ENCODE results near the gene PAQR4. TPM values are rescaled to one million over a fixed set of nuclear protein-coding genes. Genes with fewer than 3 reads are reported as not detected.

The PAQR4 gene
- total and polyA plus RNA-seq, 2 of the 13 experiments (the other 11 are each of a cell fraction or from before 2014, with no cell fraction given), result 15.9 to 24.8 TPM

DNA sequence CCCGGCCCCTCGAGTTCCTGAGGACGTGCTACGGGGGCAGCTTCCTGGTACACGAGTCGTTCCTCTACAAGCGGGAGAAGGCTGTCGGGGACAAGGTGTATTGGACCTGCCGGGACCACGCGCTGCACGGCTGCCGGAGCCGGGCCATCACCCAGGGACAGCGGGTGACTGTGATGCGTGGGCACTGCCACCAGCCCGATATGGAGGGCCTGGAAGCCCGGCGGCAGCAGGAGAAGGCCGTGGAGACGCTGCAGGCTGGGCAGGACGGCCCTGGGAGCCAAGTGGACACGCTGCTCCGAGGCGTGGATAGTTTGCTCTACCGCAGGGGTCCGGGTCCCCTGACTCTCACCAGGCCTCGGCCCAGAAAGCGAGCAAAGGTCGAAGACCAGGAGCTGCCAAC lies 36.0 kb upstream of the PAQR4 start (continued):
- TF ChIP-seq SUZ12 (IDR thresholded peaks at IDR 0.05; ENCODE audit: low read depth, low read length) (no peak), PRPF4 (IDR thresholded peaks at IDR 0.05; ENCODE audit: low read depth, low read length, poor library complexity, severe bottlenecking) (no peak), GZF1 (CRISPR knock-in tag; IDR thresholded peaks at IDR 0.05) (no peak)
- TF ChIP-seq, protein P1, sequence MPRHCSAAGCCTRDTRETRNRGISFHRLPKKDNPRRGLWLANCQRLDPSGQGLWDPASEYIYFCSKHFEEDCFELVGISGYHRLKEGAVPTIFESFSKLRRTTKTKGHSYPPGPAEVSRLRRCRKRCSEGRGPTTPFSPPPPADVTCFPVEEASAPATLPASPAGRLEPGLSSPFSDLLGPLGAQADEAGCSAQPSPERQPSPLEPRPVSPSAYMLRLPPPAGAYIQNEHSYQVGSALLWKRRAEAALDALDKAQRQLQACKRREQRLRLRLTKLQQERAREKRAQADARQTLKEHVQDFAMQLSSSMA (CRISPR knock-in tag; IDR thresholded peaks at IDR 0.05), result no peak

DNA sequence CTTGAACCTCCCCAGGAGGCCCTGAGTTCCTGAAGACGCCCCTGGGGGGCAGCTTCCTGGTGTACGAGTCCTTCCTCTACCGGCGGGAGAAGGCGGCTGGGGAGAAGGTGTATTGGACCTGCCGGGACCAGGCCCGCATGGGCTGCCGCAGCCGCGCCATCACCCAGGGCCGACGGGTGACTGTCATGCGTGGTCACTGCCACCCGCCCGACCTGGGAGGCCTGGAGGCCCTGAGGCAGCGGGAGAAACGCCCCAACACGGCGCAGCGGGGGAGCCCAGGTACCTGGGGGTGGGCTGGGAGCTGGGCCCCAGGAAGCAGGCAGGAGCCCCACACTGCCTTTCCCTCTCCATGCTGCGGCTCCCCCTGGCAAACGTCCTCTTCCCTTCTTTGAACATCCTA lies 35.4 kb upstream of the PAQR4 start:
- DNase-seq (ENCODE audit: low spot score), result no peak
- no peaks in the 10 kb centered on the region for H3K79me2 ChIP-seq (ENCODE audit: insufficient read depth, low read length)
- 88% methylated on average over 3 of the region's 22 CpGs for WGBS (ENCODE audit: low lambda C conversion rate)
- in situ Hi-C loops (cut with HindIII; ENCODE audit: extremely low pct_ligation_motif_present, low pct_unique_long_range_greater_than_20kb), result no loop called here
- POLR2A ChIA-PET, result no interaction called here
- H2AFZ ChIP-seq (ENCODE audit: low read length), result no peak overlapping the region
- no peaks in the 10 kb centered on the region for H3K27me3 ChIP-seq (ENCODE audit: control insufficient read depth in 1 of 2, insufficient read depth in 2 of 2, low read length in 2 of 2)
- H4K20me1 ChIP-seq (ENCODE audit: insufficient read depth, low read length), result no peaks in the 10 kb centered on the region
- no peak overlapping the region for H3K9ac ChIP-seq (ENCODE audit: insufficient read depth, low read depth, low read length)
- no peak overlapping the region for H3K4me2 ChIP-seq (ENCODE audit: low read depth, low read length)
- BruUV-seq (replicated peaks), result no TSS peak
- CTCF ChIA-PET (ENCODE audit: low intra/inter-chr PET ratio, low total read pairs), result no interaction called here
- H3K9me3 ChIP-seq (ENCODE audit: low read length), result no peaks in the 10 kb centered on the region
- no peak for ATAC-seq
- peaks cover 10 to 19% of the 10 kb centered on the region in 2 experiments; a peak in 3 of 5 replicates for H3K36me3 ChIP-seq (replicated peaks in 1 of 2; ENCODE audit: control insufficient read depth in 1 of 2, insufficient read depth in 2 of 2, low read length in 2 of 2)
- no peak overlapping the region for H3K27ac ChIP-seq (ENCODE audit: extremely low read length, insufficient read depth, low read length)
- FAIRE-seq, result no peak
- no peak overlapping the region for H3K4me3 ChIP-seq (replicated peaks in 1 of 3; ENCODE audit: insufficient read depth in 1 of 3, low read depth in 2 of 3, low read length in 3 of 3)
- H3K4me1 ChIP-seq (ENCODE audit: insufficient read depth, low read length), result no peaks in the 10 kb centered on the region
- intact Hi-C loops (cut with micrococcal nuclease; ENCODE audit: unreplicated experiment), result no loop called here
- TF ChIP-seq, protein P2, sequence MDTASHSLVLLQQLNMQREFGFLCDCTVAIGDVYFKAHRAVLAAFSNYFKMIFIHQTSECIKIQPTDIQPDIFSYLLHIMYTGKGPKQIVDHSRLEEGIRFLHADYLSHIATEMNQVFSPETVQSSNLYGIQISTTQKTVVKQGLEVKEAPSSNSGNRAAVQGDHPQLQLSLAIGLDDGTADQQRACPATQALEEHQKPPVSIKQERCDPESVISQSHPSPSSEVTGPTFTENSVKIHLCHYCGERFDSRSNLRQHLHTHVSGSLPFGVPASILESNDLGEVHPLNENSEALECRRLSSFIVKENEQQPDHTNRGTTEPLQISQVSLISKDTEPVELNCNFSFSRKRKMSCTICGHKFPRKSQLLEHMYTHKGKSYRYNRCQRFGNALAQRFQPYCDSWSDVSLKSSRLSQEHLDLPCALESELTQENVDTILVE (CRISPR knock-in tag; IDR thresholded peaks at IDR 0.05), result no peak
- TF ChIP-seq NR2F6 (IDR thresholded peaks at IDR 0.05) (no peak), NR2F6 (CRISPR knock-in tag; IDR thresholded peaks at IDR 0.05) (no peak), ONECUT2 (CRISPR knock-in tag; IDR thresholded peaks at IDR 0.05) (no peak), JUND (CRISPR knock-in tag; IDR thresholded peaks at IDR 0.05) (no peak), MBNL3 (CRISPR knock-in tag; conservative IDR thresholded peaks at IDR 0.05) (no peak)
- TF ChIP-seq, protein P3, sequence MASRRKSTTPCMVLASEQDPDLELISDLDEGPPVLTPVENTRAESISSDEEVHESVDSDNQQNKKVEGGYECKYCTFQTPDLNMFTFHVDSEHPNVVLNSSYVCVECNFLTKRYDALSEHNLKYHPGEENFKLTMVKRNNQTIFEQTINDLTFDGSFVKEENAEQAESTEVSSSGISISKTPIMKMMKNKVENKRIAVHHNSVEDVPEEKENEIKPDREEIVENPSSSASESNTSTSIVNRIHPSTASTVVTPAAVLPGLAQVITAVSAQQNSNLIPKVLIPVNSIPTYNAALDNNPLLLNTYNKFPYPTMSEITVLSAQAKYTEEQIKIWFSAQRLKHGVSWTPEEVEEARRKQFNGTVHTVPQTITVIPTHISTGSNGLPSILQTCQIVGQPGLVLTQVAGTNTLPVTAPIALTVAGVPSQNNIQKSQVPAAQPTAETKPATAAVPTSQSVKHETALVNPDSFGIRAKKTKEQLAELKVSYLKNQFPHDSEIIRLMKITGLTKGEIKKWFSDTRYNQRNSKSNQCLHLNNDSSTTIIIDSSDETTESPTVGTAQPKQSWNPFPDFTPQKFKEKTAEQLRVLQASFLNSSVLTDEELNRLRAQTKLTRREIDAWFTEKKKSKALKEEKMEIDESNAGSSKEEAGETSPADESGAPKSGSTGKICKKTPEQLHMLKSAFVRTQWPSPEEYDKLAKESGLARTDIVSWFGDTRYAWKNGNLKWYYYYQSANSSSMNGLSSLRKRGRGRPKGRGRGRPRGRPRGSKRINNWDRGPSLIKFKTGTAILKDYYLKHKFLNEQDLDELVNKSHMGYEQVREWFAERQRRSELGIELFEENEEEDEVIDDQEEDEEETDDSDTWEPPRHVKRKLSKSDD (CRISPR knock-in tag; IDR thresholded peaks at IDR 0.05; ENCODE audit: low read depth), result no peak
- TF ChIP-seq, protein P4, sequence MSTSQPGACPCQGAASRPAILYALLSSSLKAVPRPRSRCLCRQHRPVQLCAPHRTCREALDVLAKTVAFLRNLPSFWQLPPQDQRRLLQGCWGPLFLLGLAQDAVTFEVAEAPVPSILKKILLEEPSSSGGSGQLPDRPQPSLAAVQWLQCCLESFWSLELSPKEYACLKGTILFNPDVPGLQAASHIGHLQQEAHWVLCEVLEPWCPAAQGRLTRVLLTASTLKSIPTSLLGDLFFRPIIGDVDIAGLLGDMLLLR (CRISPR knock-in tag; IDR thresholded peaks at IDR 0.05), result no peak
- TF ChIP-seq, protein P5, sequence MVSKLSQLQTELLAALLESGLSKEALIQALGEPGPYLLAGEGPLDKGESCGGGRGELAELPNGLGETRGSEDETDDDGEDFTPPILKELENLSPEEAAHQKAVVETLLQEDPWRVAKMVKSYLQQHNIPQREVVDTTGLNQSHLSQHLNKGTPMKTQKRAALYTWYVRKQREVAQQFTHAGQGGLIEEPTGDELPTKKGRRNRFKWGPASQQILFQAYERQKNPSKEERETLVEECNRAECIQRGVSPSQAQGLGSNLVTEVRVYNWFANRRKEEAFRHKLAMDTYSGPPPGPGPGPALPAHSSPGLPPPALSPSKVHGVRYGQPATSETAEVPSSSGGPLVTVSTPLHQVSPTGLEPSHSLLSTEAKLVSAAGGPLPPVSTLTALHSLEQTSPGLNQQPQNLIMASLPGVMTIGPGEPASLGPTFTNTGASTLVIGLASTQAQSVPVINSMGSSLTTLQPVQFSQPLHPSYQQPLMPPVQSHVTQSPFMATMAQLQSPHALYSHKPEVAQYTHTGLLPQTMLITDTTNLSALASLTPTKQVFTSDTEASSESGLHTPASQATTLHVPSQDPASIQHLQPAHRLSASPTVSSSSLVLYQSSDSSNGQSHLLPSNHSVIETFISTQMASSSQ (IDR thresholded peaks at IDR 0.05; ENCODE audit: low read depth), result no peak
- TF ChIP-seq, protein P5 (CRISPR knock-in tag; IDR thresholded peaks at IDR 0.05; ENCODE audit: borderline replicate concordance), result no peak
